WTC11 (cell line): Measurements from ENCODE around the gene SUPT20H. TPM values are rescaled to one million over a fixed set of nuclear protein-coding genes. Genes with fewer than 3 reads are reported as not detected.

Source experiments
- ATAC-seq: fragments of 200-7000 bp; cut with Tn5 transposase; 2 replicates; pipeline ENCODE4 v1.10.0; 2021; ENCODE audit warnings: mild to moderate bottlenecking, moderate library complexity
- CTCF ChIA-PET: fragments of 300-600 bp; sonication (Branson Sonifier 250); formaldehyde crosslinking; loops from one replicate; lab custom pipeline; 2021; ENCODE audit warnings: antibody characterized with exemption; lab: Charles Lee
- POLR2A ChIA-PET: fragments of 350-600 bp; sonication (Branson Sonifier 250); formaldehyde crosslinking; loops from one replicate; lab custom pipeline; 2021; ENCODE audit warnings: antibody characterized with exemption; lab: Charles Lee
- DNase-seq: peaks from one replicate; pipeline ENCODE4 v3.0.0; 2021; ENCODE audit warnings: low spot score
- H3K27ac Mint-ChIP-seq: 2 replicates; pipeline ENCODE4 v1.8.0; 2021; ENCODE audit warnings: mixed read lengths
- H3K27me3 Mint-ChIP-seq: 2 replicates; pipeline ENCODE4 v1.8.0; 2021; ENCODE audit warnings: low read depth, mild to moderate bottlenecking, moderate library complexity, mixed read lengths
- H3K36me3 Mint-ChIP-seq: 2 replicates; pipeline ENCODE4 v1.8.0; 2021; ENCODE audit warnings: mixed read lengths
- H3K4me1 Mint-ChIP-seq: 2 replicates; pipeline ENCODE4 v1.8.0; 2022; ENCODE audit warnings: mixed read lengths
- H3K4me3 Mint-ChIP-seq: 2 replicates; pipeline ENCODE4 v1.8.0; 2021; ENCODE audit warnings: mild to moderate bottlenecking, moderate library complexity, mixed read lengths
- H3K9me3 Mint-ChIP-seq: 2 replicates; pipeline ENCODE4 v1.8.0; 2021; ENCODE audit warnings: mixed read lengths
- NR2C2 ChIP-seq: sonication (generic); formaldehyde crosslinking; IDR thresholded peaks from 2 replicates; pipeline ENCODE4 v1.8.0; 2022; ENCODE audit warnings: mild to moderate bottlenecking, missing genetic modification reagents
- NR3C1 ChIP-seq: sonication (generic); formaldehyde crosslinking; conservative IDR thresholded peaks from 2 replicates; pipeline ENCODE4 v1.8.1; 2023; ENCODE audit warnings: low read depth, mild to moderate bottlenecking, missing genetic modification reagents
- PRDM15 ChIP-seq: sonication (generic); formaldehyde crosslinking; IDR thresholded peaks from 2 replicates; pipeline ENCODE4 v1.8.0; 2022; ENCODE audit warnings: missing genetic modification reagents
- TP53 ChIP-seq: sonication (generic); formaldehyde crosslinking; IDR thresholded peaks from 2 replicates; pipeline ENCODE4 v1.8.1; 2023; ENCODE audit warnings: mild to moderate bottlenecking, missing genetic modification reagents
- ZBTB43 ChIP-seq: sonication (generic); formaldehyde crosslinking; IDR thresholded peaks from 2 replicates; pipeline ENCODE4 v1.8.1; 2023; ENCODE audit warnings: mild to moderate bottlenecking, missing genetic modification reagents
- ZNF232 ChIP-seq: sonication (generic); formaldehyde crosslinking; IDR thresholded peaks from 2 replicates; pipeline ENCODE4 v1.8.0; 2022; ENCODE audit warnings: mild to moderate bottlenecking, missing genetic modification reagents
- ZNF396 ChIP-seq: fragments of 250-450 bp; sonication (Bioruptor Pico); IDR thresholded peaks from 2 replicates; pipeline ENCODE4 v1.8.0; 2021; ENCODE audit warnings: mild to moderate bottlenecking, moderate library complexity, borderline replicate concordance
- total RNA-seq: library from RNA; stranded (reverse); gene quantifications from 3 replicates; pipeline ENCODE4 v1.2.3, GENCODE V29; 2021
- TF ChIP-seq, protein P1 (sequence below): fragments of 250-450 bp; sonication (Bioruptor Pico); IDR thresholded peaks from 2 replicates; pipeline ENCODE4 v1.9.0; 2021; ENCODE audit warnings: mild to moderate bottlenecking
- TF ChIP-seq, protein P2 (sequence below): sonication (generic); formaldehyde crosslinking; IDR thresholded peaks from 2 replicates; pipeline ENCODE4 v1.8.0; 2023; ENCODE audit warnings: missing genetic modification reagents, mild to moderate bottlenecking, borderline replicate concordance

Gene SUPT20H
- total RNA-seq, 1 experiment from 2014 or later: 68.0 TPM

DNA sequence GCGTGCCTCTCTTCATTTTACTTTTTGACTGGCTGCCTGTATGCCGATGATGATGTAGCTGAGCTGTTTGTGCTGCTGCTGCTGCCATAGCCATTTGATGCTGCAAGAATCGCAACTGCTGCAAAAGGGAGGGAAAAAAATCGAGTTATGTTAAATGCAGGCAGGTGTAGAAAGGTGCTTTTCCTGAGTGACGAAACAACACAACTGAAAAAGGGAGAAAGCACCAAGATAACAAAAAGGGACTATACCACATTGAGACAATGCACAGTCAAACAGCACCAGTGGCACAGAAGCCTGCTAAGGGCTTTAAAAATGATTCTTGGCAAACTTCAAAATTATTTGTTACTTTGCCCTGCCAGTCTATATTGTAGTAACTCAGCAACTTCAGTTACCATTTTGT is 49.8 kb downstream of the SUPT20H start (continued):
- TF ChIP-seq, protein P1, sequence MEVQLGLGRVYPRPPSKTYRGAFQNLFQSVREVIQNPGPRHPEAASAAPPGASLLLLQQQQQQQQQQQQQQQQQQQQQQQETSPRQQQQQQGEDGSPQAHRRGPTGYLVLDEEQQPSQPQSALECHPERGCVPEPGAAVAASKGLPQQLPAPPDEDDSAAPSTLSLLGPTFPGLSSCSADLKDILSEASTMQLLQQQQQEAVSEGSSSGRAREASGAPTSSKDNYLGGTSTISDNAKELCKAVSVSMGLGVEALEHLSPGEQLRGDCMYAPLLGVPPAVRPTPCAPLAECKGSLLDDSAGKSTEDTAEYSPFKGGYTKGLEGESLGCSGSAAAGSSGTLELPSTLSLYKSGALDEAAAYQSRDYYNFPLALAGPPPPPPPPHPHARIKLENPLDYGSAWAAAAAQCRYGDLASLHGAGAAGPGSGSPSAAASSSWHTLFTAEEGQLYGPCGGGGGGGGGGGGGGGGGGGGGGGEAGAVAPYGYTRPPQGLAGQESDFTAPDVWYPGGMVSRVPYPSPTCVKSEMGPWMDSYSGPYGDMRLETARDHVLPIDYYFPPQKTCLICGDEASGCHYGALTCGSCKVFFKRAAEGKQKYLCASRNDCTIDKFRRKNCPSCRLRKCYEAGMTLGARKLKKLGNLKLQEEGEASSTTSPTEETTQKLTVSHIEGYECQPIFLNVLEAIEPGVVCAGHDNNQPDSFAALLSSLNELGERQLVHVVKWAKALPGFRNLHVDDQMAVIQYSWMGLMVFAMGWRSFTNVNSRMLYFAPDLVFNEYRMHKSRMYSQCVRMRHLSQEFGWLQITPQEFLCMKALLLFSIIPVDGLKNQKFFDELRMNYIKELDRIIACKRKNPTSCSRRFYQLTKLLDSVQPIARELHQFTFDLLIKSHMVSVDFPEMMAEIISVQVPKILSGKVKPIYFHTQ (CRISPR knock-in tag): no peak
- TF ChIP-seq PRDM15 (CRISPR knock-in tag): no peak
- TF ChIP-seq, protein P2, sequence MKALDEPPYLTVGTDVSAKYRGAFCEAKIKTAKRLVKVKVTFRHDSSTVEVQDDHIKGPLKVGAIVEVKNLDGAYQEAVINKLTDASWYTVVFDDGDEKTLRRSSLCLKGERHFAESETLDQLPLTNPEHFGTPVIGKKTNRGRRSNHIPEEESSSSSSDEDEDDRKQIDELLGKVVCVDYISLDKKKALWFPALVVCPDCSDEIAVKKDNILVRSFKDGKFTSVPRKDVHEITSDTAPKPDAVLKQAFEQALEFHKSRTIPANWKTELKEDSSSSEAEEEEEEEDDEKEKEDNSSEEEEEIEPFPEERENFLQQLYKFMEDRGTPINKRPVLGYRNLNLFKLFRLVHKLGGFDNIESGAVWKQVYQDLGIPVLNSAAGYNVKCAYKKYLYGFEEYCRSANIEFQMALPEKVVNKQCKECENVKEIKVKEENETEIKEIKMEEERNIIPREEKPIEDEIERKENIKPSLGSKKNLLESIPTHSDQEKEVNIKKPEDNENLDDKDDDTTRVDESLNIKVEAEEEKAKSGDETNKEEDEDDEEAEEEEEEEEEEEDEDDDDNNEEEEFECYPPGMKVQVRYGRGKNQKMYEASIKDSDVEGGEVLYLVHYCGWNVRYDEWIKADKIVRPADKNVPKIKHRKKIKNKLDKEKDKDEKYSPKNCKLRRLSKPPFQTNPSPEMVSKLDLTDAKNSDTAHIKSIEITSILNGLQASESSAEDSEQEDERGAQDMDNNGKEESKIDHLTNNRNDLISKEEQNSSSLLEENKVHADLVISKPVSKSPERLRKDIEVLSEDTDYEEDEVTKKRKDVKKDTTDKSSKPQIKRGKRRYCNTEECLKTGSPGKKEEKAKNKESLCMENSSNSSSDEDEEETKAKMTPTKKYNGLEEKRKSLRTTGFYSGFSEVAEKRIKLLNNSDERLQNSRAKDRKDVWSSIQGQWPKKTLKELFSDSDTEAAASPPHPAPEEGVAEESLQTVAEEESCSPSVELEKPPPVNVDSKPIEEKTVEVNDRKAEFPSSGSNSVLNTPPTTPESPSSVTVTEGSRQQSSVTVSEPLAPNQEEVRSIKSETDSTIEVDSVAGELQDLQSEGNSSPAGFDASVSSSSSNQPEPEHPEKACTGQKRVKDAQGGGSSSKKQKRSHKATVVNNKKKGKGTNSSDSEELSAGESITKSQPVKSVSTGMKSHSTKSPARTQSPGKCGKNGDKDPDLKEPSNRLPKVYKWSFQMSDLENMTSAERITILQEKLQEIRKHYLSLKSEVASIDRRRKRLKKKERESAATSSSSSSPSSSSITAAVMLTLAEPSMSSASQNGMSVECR (CRISPR knock-in tag): no peak

DNA sequence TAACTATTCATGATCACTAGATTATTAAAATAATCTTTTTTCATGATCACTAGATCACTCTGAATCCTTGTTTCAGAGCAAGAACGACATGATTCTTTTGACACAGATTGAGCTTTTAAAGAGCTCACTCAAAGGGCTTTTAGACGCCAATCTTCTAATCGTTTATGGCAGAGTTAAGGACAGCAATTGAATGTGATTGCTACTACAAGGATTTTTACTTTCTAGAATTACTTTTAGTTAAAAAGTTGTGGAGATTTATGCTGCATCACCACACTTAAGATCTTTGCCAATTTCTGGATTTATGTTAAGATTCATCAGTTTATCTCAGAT is 57.6 kb downstream of the SUPT20H start:
- no peaks in the 10 kb centered on the region for H3K9me3 Mint-ChIP-seq

More for the DNA sequence above, 57.6 kb downstream of the SUPT20H start:
- Mint-ChIP-seq H3K36me3 (peaks cover 41% of the 10 kb centered on the region), H3K27ac (peak overlapping the region; percentile 65; the same call in 1 of the 2 replicates)
- TF ChIP-seq NR2C2 (CRISPR knock-in tag) (no peak), ZBTB43 (CRISPR knock-in tag) (no peak), TP53 (CRISPR knock-in tag) (no peak), ZNF396 (CRISPR knock-in tag) (no peak), NR3C1 (CRISPR knock-in tag) (no peak), ZNF232 (CRISPR knock-in tag) (no peak)
- TF ChIP-seq, protein P1 (CRISPR knock-in tag): no peak
- TF ChIP-seq, all 79 proteins: peak for 0
- CTCF ChIA-PET: no interaction called here
- H3K27me3 Mint-ChIP-seq: no peaks in the 10 kb centered on the region; the same call in 1 of the 2 replicates
- DNase-seq: no peak
- H3K4me1 Mint-ChIP-seq: peaks cover 16% of the 10 kb centered on the region
- H3K4me3 Mint-ChIP-seq: peak overlapping the region; percentile 100
- POLR2A ChIA-PET: no interaction called here
- no peak for ATAC-seq
